Stimulated activated CD8-positive, alpha-beta memory T cell treated with anti-CD3 and anti-CD28 coated beads, Interleukin-15, amount 100 ng/mL, for 4 hours (primary cell): ENCODE results near the gene RAD18.
A peak's percentile ranks its signal among the peaks of the same experiment; 100 is the strongest.

Experiments
- DNase-seq, 2 donors: peaks; one replicate each; pipeline ENCODE4 v3.0.0-alpha.2; 2020; ENCODE audit warnings: low read depth in 2 of 2

RAD18 gene

DNA sequence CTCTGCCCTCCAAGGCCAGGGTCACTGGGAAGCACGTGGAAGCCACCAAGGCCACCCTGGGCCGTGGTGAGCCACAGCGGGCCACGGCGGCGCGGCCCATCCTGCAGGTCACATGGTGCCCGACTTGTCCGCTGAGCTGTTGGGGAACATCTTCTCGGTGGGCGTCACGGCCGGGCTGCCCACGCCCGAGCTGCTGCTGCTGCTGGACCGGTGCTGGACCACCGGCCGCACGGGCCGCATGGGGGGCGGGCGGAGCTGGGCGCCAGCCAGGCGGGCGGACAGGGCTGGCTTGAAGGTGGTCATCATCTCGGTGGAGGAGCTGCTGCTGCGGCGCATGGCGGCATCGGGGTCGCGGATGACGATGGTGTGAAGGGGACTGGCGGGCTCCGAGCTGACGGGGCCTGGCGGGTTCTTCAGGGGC is 22.1 kb upstream of the RAD18 start:
- DNase-seq: no peak

DNA sequence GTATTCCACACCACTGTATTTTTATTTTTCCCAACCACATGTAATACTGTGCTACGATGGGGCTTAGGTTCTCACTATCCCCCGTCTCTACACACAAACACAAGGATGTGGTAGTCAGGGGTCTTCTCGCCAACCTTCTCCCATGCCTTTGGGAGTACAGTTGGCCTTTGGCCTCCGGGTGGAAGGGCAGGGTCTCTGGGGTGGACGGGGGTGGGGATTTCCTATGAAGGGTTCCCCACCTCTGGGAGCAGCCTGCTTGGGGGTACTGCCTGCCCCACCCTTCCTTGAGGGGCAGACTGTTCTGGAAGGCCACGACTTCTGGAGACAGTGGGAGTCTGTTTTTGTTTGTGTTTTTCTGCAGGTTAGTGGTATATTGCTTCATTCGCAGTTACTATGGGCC is 21.3 kb upstream of the RAD18 start:
- DNase-seq: no peak

GRCh38 chr3:8984081-8984480 is 20.8 kb upstream of the RAD18 start:
- DNase-seq: no peak

- DNase-seq: no peak
Observed at GRCh38 chr3:8983591-8983990, 20.3 kb upstream of the RAD18 start.

DNA sequence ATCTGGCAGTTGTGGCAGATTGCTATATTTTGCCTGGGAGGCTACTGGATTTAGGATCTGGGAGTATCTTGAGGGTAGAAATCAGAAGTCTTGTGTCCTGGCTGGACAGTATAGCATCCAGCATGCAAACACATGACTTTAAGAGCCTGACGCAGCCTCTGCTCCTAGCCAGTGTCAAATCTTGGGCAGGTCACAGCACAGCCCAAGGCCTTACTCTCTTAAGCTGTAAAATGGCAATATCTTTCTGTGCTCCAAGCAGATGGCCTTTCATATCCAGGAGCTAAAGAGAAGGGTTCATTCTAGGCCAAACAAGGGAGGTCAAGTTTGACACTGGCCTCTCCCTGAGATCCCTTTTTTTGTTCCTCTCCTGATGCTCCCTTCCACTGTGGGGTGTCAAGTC is 19.8 kb upstream of the RAD18 start:
- no peak for DNase-seq

DNA sequence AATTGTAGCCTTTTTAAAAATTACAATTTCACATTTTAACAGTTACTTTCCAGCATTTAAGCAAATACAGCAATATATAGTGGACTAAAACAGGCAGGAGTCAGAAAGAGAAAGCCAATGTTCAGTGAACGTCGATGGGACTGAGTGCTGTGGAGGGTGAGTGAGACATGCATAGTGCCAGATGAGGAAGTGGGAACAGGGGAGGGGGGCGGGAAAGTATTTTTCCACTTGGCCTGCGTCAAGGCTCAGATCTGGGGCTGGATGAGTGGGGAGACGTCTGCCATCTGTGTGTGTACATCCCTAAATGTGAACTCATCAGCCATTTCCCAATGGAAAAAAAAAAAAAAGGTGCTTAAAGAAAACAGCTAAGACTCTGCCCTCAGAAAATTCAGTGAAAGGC is 19.2 kb upstream of the RAD18 start:
- no peak for DNase-seq

GRCh38 chr3:8981700-8982099 is 18.4 kb upstream of the RAD18 start:
- DNase-seq: no peak

DNA sequence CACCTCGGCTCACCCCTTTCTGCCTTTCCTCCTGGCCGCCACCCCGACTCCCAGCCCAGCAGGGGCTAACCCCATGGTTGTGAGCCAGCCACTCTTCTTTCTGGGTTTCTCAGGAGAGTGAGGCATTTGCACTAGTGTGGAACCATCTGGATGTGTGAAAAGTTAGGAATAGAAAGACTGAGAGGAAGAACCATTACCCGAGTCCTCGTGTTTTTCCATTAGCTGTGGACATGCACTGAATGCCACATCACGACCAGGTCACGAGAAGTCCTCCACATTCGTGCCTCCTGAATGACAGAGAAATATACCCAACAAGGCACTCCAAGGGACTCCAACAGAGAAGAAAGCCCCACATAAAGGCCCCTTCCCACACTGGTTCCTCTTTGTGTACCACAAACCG is 18.0 kb upstream of the RAD18 start:
- no peak for DNase-seq

GRCh38 chr3:8980756-8981257 is 17.5 kb upstream of the RAD18 start:
- DNase-seq: no peak

GRCh38 chr3:8979262-8979661 is 16.0 kb upstream of the RAD18 start:
- DNase-seq: no peak

- DNase-seq: no peak
Observed at GRCh38 chr3:8978551-8978950, 15.3 kb upstream of the RAD18 start.

DNA sequence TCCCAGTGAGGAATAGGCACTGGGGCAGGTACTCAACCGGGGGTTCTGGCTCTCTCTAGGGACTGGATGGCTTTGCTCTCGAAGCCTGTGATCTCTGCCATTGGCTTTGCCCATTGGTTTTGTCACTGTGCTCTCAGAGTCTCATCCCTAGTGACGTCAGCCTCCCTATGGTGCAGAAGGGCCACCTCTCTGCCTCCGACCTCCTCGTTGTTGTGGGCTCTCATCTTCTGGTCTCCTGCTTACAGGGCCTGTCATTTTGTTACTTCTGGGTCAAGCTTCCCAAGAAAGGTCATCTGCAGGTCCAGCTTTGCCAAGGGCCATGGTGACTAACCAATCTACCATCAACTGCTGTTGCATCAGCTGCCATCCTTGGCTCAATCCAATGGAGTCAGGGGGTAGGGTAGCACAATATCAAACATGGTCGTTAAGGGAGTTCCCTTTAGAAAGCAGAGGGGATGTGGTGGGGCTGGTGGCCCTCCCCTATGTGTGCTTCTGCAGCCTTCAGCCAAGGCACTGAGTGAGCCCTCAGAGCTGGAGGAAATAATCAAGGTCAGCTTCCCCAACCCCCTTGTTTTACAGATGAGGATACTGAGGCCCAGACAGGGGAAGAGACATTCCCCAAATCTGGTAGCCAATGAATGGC is 13.4 kb upstream of the RAD18 start:
- no peak for DNase-seq

- DNase-seq: no peak
Observed at GRCh38 chr3:8975081-8976020, 12.1 kb upstream of the RAD18 start.

GRCh38 chr3:8974458-8974857 is 11.2 kb upstream of the RAD18 start:
- no peak for DNase-seq

DNA sequence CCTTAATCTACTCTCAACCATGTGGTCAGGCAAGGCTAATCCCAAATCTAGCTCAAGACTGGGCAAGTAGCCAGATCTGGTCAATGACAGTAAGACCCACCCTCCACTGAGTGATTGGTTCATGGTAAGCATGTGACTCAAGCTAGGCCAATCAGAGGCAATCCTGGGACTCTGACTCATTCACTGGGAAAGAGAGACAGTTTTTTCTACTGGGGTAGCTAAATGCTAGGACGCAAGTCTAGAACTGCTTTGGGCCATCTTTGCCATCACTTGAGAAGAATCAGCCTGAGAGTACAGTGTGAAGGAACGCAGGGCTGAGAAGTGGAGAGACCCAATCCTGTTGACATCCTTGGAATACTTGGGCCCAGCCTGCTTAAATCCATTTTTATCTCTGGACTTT is 9.4 kb upstream of the RAD18 start:
- DNase-seq: no peak

GRCh38 chr3:8970971-8971589 is 7.8 kb upstream of the RAD18 start:
- peak; percentile 7 to 43 for DNase-seq

- no peak for DNase-seq
Observed at GRCh38 chr3:8969241-8969640, 6.0 kb upstream of the RAD18 start.

DNA sequence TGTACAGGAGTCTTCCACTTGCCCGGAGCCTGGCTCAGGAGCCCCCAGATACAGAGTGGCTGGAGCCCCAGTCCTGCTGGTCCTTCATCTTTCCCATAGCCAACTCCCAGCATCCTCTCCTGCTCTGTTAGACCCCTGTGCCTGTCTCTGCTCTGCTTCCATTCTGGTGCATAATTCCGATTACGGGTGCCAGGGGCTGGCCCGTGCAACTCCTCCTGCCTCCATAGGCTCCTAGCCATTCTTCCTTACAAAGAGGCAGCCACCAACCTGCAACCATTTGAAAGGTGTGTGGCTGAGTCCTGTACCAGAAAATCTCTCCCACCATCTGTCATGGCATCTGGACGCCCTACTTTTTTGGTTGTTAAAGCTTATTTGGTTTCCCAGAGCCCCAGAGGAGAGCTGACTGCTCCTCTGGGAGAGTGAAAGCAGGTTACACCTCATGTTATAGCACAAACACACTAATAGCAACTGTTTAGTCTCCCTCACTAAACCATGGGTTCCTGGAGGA is 5.2 kb upstream of the RAD18 start:
- DNase-seq: no peak

DNA sequence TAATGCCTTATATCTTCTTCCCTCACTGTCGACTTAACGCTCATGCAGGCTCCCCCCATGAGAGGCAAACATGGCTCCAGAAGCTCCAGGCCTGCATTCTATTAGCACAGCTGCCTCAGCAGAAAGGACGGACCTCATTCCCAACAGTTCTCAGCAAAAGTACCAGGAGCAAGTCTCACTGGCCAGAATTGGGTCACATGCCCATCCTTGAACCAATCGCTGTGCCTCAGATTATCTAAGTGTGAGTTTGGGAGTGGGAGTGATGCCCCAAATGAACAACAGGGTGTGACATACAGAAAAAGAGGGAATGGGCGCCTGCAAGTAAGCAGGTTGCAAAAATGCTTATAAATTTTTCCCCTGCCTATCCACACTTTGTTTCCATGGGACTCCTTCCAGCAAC is 4.3 kb upstream of the RAD18 start:
- no peak for DNase-seq

DNA sequence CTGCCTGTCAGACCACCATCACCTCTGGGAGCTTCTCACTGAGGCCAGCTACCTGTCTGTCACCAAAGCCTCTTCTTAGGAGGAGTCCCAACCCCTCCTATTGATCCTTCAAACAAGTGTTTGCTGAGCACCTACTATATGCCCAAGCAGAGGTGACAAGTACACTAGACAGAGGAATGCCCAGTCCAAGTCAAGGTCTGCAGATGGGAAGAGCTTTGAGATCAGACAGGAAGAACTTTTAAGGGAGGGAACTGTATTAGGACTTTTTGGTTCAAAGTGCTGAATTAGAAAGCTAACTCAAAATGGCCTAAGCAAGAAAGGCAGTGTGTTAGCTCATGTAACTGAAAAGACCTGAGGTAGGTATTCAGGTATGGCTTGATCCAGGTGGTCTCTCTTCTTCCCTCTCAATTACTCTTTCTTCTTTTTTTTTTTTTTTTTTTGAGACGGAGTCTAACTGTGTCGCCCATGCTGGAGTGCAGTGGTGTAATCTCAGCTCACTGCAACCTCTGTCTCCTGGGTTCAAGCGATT is 3.6 kb upstream of the RAD18 start:
- no peak for DNase-seq

- no peak for DNase-seq
Observed at GRCh38 chr3:8966150-8966819, 3.0 kb upstream of the RAD18 start.
